GM23248 (cell line): Measurements from ENCODE around the gene SEMA3G.

Source experiments
- EZH2 ChIP-seq: fragments of 200-600 bp; sonication (generic); IDR thresholded peaks from 2 replicates; pipeline ENCODE4 v1.6.1; 2018; ENCODE audit warnings: antibody characterized with exemption, mild to moderate bottlenecking; ENCODE audit not compliant: insufficient read depth, poor library complexity, severe bottlenecking
- EZH2phosphoT487 ChIP-seq: fragments of 200-600 bp; sonication (generic); IDR thresholded peaks from 2 replicates; pipeline ENCODE4 v1.6.1; 2018; ENCODE audit warnings: antibody characterized with exemption, moderate library complexity, mild to moderate bottlenecking, low read depth; ENCODE audit not compliant: insufficient read depth

GRCh38 chr3:52434491-52435115, 10.3 kb downstream of the SEMA3G start:
- TF ChIP-seq EZH2 (no peak), EZH2phosphoT487 (no peak)
